Loucy (cell line): ENCODE results near the gene SCMH1.

Experiments used
- H2AFZ ChIP-seq: fragments of 200-600 bp; sonication (generic); 2 replicates; pipeline ENCODE4 v1.6.0; 2016; ENCODE audit warnings: antibody characterized with exemption, mild to moderate bottlenecking, low read length, moderate library complexity
- H3F3A ChIP-seq: fragments of 200-600 bp; 2 replicates; pipeline ENCODE4 v1.6.0; 2016; ENCODE audit warnings: antibody characterized with exemption, low read depth, mild to moderate bottlenecking
- H3K27me3 ChIP-seq: fragments of 200-600 bp; sonication (generic); 2 replicates; pipeline ENCODE4 v1.6.1; 2014; ENCODE audit warnings: low read length, mild to moderate bottlenecking; ENCODE audit not compliant: insufficient read depth, poor library complexity, severe bottlenecking
- H3K36me3 ChIP-seq: fragments of 200-600 bp; sonication (generic); 2 replicates; pipeline ENCODE4 v1.6.1; 2016; ENCODE audit warnings: low read length; ENCODE audit not compliant: insufficient read depth
- H3K4me1 ChIP-seq: fragments of 200-600 bp; sonication (generic); 2 replicates; pipeline ENCODE4 v1.5.1; 2014; ENCODE audit warnings: low read length, mild to moderate bottlenecking; ENCODE audit not compliant: insufficient read depth, poor library complexity, severe bottlenecking
- H3K4me2 ChIP-seq: fragments of 200-600 bp; sonication (generic); 2 replicates; pipeline ENCODE4 v1.6.0; 2014; ENCODE audit warnings: antibody characterized with exemption, low read length, low read depth, mild to moderate bottlenecking; ENCODE audit not compliant: poor library complexity, severe bottlenecking
- H3K4me3 ChIP-seq: fragments of 200-600 bp; sonication (generic); 2 replicates; pipeline ENCODE4 v1.5.1; 2014; ENCODE audit warnings: low read length, mild to moderate bottlenecking, mixed read lengths; ENCODE audit not compliant: poor library complexity, severe bottlenecking
- H3K79me2 ChIP-seq: fragments of 200-600 bp; sonication (generic); 2 replicates; pipeline ENCODE4 v1.6.1; 2014; ENCODE audit warnings: low read length; ENCODE audit not compliant: insufficient read depth
- H3K9ac ChIP-seq: fragments of 200-600 bp; sonication (generic); 2 replicates; pipeline ENCODE4 v1.6.0; 2014; ENCODE audit warnings: mild to moderate bottlenecking, low read depth, low read length, moderate library complexity; ENCODE audit not compliant: poor library complexity, severe bottlenecking
- H3K9me2 ChIP-seq: fragments of 200-600 bp; sonication (generic); replicated peaks from 2 replicates; pipeline ENCODE4 v1.6.1; 2016; ENCODE audit warnings: low read depth, low read length, mixed read lengths
- H3K9me3 ChIP-seq: fragments of 200-600 bp; sonication (generic); 2 replicates; pipeline ENCODE4 v1.6.1; 2014; ENCODE audit warnings: mild to moderate bottlenecking, antibody characterized with exemption, low read length, low read depth; ENCODE audit not compliant: insufficient read depth
- H4K20me1 ChIP-seq: fragments of 200-600 bp; sonication (generic); 2 replicates; pipeline ENCODE4 v1.6.0; 2014; ENCODE audit warnings: antibody characterized with exemption, low read length, mild to moderate bottlenecking; ENCODE audit not compliant: insufficient read depth, poor library complexity, severe bottlenecking
- CTCF ChIP-seq: fragments of 200-600 bp; sonication (generic); conservative IDR thresholded peaks from 2 replicates; pipeline ENCODE4 v1.5.1; 2014; ENCODE audit warnings: mild to moderate bottlenecking, antibody characterized with exemption, low read length
- EZH2phosphoT487 ChIP-seq: fragments of 200-600 bp; IDR thresholded peaks from 2 replicates; pipeline ENCODE4 v1.6.1; 2018; ENCODE audit warnings: antibody characterized with exemption, mild to moderate bottlenecking, moderate library complexity, borderline replicate concordance

The SCMH1 gene

DNA sequence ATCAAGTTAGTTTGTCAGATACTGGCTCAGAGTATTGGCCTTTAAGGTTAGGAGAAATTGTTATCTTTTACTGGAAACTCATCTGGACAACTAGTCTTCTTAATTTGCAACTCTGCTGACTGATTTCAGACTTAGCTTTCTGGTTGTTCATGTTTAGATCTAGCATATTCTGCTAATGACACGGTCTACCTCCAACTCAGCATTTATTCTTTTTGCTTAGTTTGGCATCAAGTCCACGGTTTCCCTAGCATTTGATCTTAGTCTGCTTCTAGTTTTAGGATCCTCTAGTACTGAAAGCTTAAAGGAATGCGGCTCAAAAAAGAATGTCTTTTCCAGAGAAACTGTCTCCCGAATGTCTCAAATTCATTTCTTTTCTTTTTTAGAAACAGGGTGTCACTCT is 145.0 kb downstream of the SCMH1 start:
- Histone ChIP-seq H3K36me3 (no peaks in the 10 kb centered on the region), H3K27me3 (no peaks in the 10 kb centered on the region), H2AFZ (no peak overlapping the region), H3K4me1 (no peaks in the 10 kb centered on the region), H3K9me3 (no peaks in the 10 kb centered on the region), H3K79me2 (no peaks in the 10 kb centered on the region), H3K4me3 (no peak overlapping the region), H3K4me2 (no peak overlapping the region), H3F3A (no peaks in the 10 kb centered on the region), H3K9ac (no peak overlapping the region), H4K20me1 (no peaks in the 10 kb centered on the region), H3K9me2 (no peaks in the 10 kb centered on the region)
- TF ChIP-seq CTCF (no peak), EZH2phosphoT487 (no peak)

GRCh38 chr1:41093826-41094225 is 148.3 kb downstream of the SCMH1 start:
- Histone ChIP-seq H3K4me1 (no peaks in the 10 kb centered on the region), H3K4me3 (no peak overlapping the region), H3K9me3 (no peaks in the 10 kb centered on the region), H3K9me2 (no peaks in the 10 kb centered on the region), H3K27me3 (no peaks in the 10 kb centered on the region), H3K9ac (no peak overlapping the region), H4K20me1 (no peaks in the 10 kb centered on the region), H3K4me2 (no peak overlapping the region), H2AFZ (no peak overlapping the region), H3K36me3 (no peaks in the 10 kb centered on the region), H3K79me2 (no peaks in the 10 kb centered on the region), H3F3A (no peaks in the 10 kb centered on the region)
- TF ChIP-seq CTCF (no peak), EZH2phosphoT487 (no peak)

GRCh38 chr1:41086921-41087320 is 155.2 kb downstream of the SCMH1 start:
- Histone ChIP-seq H3K9me2 (no peaks in the 10 kb centered on the region), H2AFZ (no peak overlapping the region), H3K79me2 (no peaks in the 10 kb centered on the region), H3K4me3 (no peak overlapping the region), H3K9me3 (no peaks in the 10 kb centered on the region), H3K36me3 (no peaks in the 10 kb centered on the region), H3K4me2 (no peak overlapping the region), H3K27me3 (no peaks in the 10 kb centered on the region), H4K20me1 (peaks cover 2% of the 10 kb centered on the region), H3F3A (no peaks in the 10 kb centered on the region), H3K4me1 (peaks cover 4% of the 10 kb centered on the region), H3K9ac (no peak overlapping the region)
- TF ChIP-seq CTCF (no peak), EZH2phosphoT487 (no peak)
